CD4-positive, alpha-beta T cell treated with Interleukin-10 for 1 hour (primary cell): ENCODE results near the gene KDM4C.

ENCODE experiments used
- DNase-seq: peaks from one replicate; pipeline ENCODE4 v3.0.0-alpha.2; 2020

KDM4C gene

DNA sequence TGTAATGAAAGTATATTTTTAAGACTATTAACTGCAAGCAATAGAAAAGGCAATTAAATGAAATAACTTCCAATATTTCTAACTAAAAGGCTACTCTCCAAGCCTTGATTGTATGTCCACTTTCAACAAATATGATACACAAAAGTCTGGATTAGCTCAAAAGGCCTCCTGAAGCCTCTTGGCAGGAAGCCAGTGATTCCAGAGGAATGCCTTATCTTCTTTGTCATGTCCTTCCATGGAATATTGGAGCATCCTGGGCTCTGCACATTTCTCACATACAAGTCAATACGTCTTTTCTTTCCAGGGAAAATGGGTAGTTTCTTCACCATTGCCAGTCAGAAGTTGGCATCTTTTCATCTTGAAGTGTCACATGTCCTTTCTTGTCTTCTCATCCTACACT is 357.8 kb downstream of the KDM4C start:
- DNase-seq = no peak

- no peak for DNase-seq
These were observed 360.1 kb downstream of the KDM4C start for GRCh38 chr9:7117676-7118561.

GRCh38 chr9:7118633-7119032 is 360.9 kb downstream of the KDM4C start:
- DNase-seq = no peak

- no peak for DNase-seq
These were observed 361.8 kb downstream of the KDM4C start for GRCh38 chr9:7119612-7120011.

DNA sequence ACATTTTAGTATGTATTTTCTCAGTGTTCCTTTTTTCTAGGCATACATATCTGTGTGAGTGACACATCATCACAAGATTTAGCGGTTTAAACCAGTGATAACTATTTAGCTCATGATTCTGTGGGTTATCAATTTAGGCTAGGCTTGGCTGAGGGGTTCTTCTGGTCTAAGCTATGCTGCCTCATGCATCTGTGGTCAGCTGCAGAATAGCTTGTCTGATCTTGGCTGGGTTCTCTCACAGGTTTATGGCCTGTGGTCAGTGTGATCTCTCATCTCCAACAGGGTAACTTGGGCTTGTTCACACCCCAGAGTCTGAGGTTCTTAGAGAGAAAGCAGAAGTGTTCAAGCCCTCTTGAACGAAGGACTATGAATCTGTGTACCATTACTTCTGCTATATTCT is 363.3 kb downstream of the KDM4C start:
- DNase-seq = no peak

DNA sequence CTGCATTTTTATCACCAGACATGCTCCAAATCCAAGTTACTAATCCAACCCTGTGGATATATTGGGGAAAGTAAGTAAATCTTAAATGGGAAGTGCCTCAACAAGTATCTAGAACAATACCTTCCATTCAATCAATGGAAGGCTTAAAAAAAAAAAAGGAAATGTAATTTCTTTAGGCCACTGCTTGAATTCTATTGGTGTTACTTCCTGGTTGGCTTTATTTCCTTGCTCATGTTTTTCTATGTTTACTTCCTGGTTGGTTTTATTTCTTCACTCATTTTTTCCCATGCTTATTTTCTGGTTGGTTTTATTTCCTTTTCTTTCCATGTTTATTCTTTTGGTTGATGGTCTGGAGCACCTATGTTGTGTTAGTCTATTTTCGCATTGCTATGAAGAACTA is 363.9 kb downstream of the KDM4C start:
- DNase-seq = no peak

DNA sequence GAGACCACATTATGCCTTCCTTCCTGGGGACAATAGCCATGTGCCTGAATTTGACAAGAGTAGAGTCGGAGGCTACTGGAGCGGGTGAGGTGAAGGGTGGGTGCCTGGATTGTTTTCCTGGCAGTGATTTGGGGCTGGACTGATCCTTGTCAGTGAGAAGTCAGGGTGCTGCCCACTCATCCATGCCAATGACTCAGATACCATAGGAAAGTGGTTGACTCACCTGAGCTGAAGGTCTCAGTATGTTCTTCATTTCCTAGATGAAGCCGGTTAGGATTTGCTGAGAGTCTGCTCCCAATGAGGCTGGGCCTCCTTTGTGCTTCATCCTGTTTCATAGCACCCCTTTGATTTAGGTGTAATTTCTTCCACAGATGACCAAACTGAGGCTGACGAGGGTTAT is 366.0 kb downstream of the KDM4C start:
- no peak for DNase-seq

DNA sequence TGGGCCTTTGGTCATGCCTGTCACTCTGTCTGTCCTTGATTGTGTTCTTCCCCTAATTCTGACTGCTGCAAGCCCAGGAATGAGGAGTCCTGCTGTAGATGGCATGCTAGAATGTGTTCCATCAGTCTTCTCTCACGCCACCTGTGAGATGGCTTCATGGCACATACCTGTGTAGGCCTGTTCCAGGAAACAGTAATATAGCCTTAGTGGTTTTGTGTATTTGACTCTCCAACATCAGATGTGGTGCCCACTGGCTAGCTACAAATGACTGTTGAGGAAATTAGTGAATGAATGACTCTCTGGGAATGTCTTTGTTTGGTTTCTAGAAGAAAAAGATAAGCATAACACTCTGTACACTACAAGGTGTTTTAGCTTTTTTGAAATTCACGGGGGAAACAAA is 367.5 kb downstream of the KDM4C start:
- no peak for DNase-seq

DNA sequence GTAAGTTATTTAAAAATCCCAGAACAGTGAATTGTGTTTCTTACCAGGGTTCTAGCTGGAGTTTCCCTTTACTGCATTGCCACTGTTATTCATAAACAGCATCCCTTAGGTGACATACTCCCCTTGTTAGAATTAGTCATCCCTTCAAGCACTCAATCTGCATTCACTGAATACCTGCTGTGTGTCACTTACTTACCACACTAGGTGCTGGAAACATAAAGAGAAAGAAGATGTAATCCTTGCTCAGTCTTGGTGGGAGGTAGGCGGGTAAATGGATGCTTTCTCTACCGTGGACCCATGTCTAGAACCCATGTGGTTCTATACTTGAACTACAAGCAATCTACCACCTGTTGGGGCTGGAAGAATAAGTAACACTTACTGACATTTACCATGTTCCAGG is 371.6 kb downstream of the KDM4C start:
- DNase-seq = no peak

DNA sequence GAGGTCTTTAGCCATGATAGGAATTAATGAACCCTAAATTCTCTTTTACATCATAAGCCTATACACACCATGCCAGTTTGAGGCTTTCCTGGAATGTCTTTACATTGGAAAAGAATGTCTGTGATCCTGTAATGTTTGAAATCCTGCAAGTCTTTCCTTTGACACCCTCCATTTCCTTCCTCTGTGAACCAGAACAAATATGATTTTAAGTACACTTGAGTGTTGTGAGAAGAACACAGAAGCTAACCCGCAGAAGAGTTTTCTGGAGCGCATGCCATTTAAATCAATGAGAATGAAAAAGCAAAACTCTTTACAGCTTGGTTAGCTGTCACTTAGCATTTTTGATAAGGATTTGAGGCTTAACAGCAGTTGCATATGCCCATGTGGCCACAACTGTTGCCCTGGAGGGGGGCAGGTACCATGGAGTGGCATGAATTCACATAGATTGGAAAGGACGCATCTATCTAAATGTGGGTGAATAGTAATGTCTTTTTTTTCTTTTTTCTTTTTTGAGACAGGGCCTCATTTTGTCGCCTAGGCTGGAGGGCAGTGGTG is 372.6 kb downstream of the KDM4C start:
- no peak for DNase-seq

GRCh38 chr9:7132605-7133004 is 374.8 kb downstream of the KDM4C start:
- no peak for DNase-seq

DNA sequence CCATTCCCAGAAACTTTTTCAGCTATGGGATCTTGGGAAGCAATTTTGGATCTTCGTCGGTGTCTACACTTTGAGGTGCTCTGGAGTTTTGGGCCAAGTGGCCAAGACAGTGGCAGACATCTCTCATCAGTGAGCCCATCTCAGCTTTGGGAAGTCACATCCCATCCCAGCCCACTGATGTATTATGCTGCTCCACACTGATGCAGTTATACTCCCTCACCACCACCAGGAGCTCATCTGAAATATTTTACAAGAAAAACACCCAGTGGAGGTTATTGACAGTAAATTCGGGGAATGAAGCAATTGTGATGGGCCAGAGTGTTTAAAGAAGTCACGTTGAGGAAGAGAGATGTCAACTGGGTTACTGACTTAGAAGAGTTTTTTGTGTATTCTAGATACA is 378.0 kb downstream of the KDM4C start:
- no peak for DNase-seq

DNA sequence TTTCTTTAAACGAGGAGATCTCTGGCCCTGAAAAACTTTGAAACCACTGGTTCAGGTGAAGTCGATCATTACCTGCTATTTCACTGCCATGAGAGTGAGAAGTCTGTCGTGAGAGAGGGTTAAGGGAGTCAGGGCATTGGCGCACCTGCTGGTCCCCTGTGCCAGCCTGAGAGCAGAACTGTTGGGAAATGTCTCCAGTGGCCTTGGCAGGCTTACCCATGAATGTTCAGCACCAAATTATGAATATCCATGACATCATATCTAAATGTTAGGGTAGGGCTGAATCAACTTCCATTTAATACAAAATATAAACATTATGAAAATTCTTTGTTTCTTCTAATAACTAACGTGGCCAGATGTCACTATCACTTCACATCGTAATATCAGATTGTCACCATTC is 379.3 kb downstream of the KDM4C start:
- no peak for DNase-seq

- DNase-seq = no peak
These were observed 379.8 kb downstream of the KDM4C start for GRCh38 chr9:7137571-7137970.

DNA sequence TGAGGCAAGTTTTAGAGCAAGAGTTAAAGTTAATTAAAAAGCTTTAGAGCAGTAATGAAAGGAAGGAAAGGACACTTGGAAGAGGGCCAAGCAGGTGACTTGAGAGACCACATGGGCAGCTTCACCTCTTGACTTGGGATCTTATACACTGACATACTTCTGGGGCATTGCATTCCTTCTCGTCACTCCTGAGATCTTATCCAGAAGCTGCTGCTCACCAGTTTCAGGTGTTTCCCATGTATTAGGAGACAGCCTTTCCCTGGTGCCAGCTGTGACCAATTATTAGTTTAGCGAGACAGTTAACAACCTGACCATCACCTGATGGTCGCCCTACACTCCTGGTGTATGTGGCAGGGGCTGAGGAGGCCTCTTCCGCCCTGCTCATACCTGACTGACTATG is 382.1 kb downstream of the KDM4C start:
- DNase-seq = no peak

- DNase-seq = no peak
These were observed 382.6 kb downstream of the KDM4C start for GRCh38 chr9:7140401-7140800.

GRCh38 chr9:7143645-7144200 is 385.9 kb downstream of the KDM4C start:
- no peak for DNase-seq

DNA sequence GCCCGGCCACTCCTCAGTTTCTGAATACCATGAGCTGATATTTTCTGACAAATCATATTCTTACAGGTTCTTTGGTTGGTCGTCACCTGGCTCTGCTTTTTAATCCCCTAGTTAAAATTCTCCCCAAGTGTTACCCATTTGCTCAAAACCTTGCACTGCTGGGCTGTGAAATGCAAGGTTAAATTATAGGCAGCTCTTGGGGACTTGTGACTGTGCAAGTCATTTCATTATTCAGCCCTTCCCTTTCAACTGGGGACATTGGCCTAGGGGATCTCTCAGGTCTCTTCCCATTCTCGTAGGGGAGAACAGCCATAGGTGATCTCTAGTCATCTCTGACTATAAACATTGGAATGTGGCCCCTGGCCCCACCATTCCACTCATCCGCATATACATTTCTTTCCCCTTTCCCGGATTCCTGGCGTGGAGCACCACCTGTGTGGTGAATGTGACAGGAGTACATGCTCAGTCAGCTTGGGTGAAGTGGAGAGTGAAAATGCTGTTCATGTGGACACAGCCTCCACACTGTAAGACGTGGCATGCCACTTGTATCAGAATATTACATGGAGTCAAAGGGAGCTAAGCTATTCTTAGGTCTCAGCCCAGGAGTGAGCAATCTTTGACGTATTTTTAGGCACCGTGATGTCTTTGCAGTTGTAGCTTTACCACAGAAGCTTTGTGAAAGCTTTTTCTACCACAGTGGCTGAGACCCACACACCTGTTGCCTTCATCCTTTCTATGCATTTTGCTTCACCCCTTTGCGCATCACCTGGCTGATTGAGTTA is 386.7 kb downstream of the KDM4C start:
- no peak for DNase-seq

- no peak for DNase-seq
These were observed 387.7 kb downstream of the KDM4C start for GRCh38 chr9:7145361-7146069.

GRCh38 chr9:7146582-7146981 is 388.8 kb downstream of the KDM4C start:
- no peak for DNase-seq

DNA sequence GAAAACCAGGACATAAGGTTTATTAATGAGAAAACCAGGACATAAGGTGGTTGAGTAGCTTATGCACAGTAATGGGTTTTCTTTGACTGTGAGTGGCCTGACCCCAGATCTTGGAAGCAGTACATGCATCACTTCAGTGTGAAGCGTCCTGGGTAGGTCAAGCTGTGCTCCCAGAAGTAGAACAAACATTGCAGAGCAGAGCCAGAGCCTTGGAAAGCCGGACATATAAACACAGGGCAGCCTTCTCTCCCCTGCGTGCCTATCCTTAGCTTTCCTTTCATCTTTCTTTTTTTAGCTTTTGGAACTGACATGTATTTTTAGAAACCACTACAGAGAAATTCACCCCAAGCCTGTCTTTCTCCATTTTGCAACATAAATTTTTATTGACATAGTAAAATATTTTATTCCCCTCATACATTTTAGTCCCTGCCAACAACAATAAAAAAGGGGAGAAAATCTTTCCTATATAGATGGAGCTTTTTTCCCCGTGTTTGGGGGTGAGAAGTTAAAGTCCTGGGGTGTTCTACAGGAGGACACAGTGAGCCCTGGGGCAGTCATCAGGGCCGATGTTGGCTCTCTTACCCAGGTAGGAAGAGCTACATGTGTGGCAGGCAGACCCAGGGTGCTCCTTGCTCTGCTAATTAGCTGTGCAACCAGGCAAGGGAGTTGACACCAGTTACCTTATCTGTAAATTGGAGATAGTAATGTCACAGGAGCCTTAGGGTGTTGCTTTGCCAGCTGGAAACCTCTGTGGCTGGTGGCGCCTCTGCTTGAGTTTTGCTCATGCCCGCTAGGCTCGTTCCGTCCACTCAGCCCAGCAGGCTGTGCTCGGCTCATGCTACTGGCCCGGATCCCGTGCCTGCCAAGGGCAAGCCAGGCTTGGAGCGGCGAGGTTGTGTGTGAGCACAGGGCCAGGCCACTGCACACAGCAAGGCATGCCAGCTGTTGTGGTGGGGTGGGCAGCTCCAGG is 389.6 kb downstream of the KDM4C start:
- DNase-seq = no peak
